ENCODE measurements around the gene FGF11. TPM values are rescaled to one million over a fixed set of nuclear protein-coding genes. Genes with fewer than 3 reads are reported as not detected.
A peak's percentile ranks its signal among the peaks of the same experiment; 100 is the strongest.

Gene FGF11
- total and polyA plus RNA-seq, 2 experiments from 2014 or later = 2.7 to 3.8 TPM

- H3K79me2 ChIP-seq = peaks cover 74% of the 10 kb centered on the region
- H3K9me3 ChIP-seq (ENCODE audit: low read depth) = no peaks in the 10 kb centered on the region
- H3K4me1 ChIP-seq (ENCODE audit: insufficient read depth) = peaks cover 46% of the 10 kb centered on the region
- peak overlapping the region; percentile 88 for H3K4me2 ChIP-seq
- peak overlapping the region; percentile 70 for H3K4me3 ChIP-seq
- H2AFZ ChIP-seq = no peak overlapping the region
- 41% methylated on average over 3 of the region's 3 CpGs for WGBS (ENCODE audit: low lambda C conversion rate, missing lambda C conversion rate)
- no peaks in the 10 kb centered on the region for H3K27me3 ChIP-seq
- TF ChIP-seq, protein P1, sequence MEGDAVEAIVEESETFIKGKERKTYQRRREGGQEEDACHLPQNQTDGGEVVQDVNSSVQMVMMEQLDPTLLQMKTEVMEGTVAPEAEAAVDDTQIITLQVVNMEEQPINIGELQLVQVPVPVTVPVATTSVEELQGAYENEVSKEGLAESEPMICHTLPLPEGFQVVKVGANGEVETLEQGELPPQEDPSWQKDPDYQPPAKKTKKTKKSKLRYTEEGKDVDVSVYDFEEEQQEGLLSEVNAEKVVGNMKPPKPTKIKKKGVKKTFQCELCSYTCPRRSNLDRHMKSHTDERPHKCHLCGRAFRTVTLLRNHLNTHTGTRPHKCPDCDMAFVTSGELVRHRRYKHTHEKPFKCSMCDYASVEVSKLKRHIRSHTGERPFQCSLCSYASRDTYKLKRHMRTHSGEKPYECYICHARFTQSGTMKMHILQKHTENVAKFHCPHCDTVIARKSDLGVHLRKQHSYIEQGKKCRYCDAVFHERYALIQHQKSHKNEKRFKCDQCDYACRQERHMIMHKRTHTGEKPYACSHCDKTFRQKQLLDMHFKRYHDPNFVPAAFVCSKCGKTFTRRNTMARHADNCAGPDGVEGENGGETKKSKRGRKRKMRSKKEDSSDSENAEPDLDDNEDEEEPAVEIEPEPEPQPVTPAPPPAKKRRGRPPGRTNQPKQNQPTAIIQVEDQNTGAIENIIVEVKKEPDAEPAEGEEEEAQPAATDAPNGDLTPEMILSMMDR (IDR thresholded peaks at IDR 0.05; ENCODE audit: poor library complexity) = no peak
- TF ChIP-seq EZH2phosphoT487 (IDR thresholded peaks at IDR 0.05; ENCODE audit: low read depth, severe bottlenecking, unreplicated experiment) (no peak), EZH2 (IDR thresholded peaks at IDR 0.05; ENCODE audit: borderline replicate concordance) (no peak)
- no peak for DNase-seq (ENCODE audit: low spot score)
- H3K27ac ChIP-seq = peak overlapping the region; percentile 1
- no peaks in the 10 kb centered on the region for H3K9me2 ChIP-seq (replicated peaks; ENCODE audit: insufficient read depth)
- peaks cover 64% of the 10 kb centered on the region for H4K20me1 ChIP-seq (ENCODE audit: insufficient read depth, poor library complexity, severe bottlenecking)
- H3K36me3 ChIP-seq (replicated peaks; ENCODE audit: insufficient read depth, low read depth) = no peaks in the 10 kb centered on the region
Observed at GRCh38 chr17:7486181-7486580, 46.9 kb downstream of the FGF11 start.

GRCh38 chr17:7490144-7490543 lies 50.8 kb downstream of the FGF11 start:
- Histone ChIP-seq H3K27ac (no peak overlapping the region), H3K4me3 (no peak overlapping the region), H3K36me3 (replicated peaks; ENCODE audit: insufficient read depth, low read depth) (no peaks in the 10 kb centered on the region), H3K79me2 (peaks cover 99% of the 10 kb centered on the region), H2AFZ (no peak overlapping the region), H3K4me2 (no peak overlapping the region), H3K9me3 (ENCODE audit: low read depth) (no peaks in the 10 kb centered on the region), H3K27me3 (no peaks in the 10 kb centered on the region), H4K20me1 (ENCODE audit: insufficient read depth, poor library complexity, severe bottlenecking) (peaks cover 100% of the 10 kb centered on the region), H3K9me2 (replicated peaks; ENCODE audit: insufficient read depth) (no peaks in the 10 kb centered on the region), H3K4me1 (ENCODE audit: insufficient read depth) (peaks cover 33% of the 10 kb centered on the region)
- DNase-seq (ENCODE audit: low spot score) = no peak
- TF ChIP-seq EZH2phosphoT487 (IDR thresholded peaks at IDR 0.05; ENCODE audit: low read depth, severe bottlenecking, unreplicated experiment) (no peak), EZH2 (IDR thresholded peaks at IDR 0.05; ENCODE audit: borderline replicate concordance) (no peak)
- TF ChIP-seq, protein P1 (IDR thresholded peaks at IDR 0.05; ENCODE audit: poor library complexity) = no peak
- WGBS (ENCODE audit: low lambda C conversion rate, missing lambda C conversion rate) = 77% methylated on average over 8 of the region's 8 CpGs

DNA sequence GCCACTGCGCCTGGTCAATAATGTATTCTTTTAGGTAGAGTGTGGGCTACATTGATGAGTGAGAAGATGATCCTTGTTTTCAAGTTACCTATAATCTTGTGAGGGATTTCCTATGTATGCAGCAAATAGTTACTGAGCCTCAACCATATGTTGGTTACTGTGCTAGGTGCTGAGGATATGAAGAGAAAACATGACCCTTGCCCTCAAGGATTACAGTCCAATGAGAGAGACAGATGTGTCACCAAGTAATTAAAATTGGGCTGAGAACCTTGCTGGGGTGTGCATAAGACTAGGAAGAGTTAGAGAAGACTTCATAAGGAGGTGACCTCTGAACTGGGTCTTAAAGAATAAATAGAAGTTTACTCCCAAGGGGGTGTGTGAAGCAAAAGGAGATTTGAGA lies 52.3 kb downstream of the FGF11 start:
- Histone ChIP-seq H3K27ac (peak overlapping the region; percentile 59), H3K9me2 (replicated peaks; ENCODE audit: insufficient read depth) (no peaks in the 10 kb centered on the region), H3K79me2 (peaks cover 99% of the 10 kb centered on the region), H3K4me1 (ENCODE audit: insufficient read depth) (peaks cover 27% of the 10 kb centered on the region), H2AFZ (no peak overlapping the region), H3K4me3 (no peak overlapping the region), H3K36me3 (replicated peaks; ENCODE audit: insufficient read depth, low read depth) (no peaks in the 10 kb centered on the region), H3K4me2 (peak overlapping the region; percentile 27), H4K20me1 (ENCODE audit: insufficient read depth, poor library complexity, severe bottlenecking) (peaks cover 99% of the 10 kb centered on the region), H3K9me3 (ENCODE audit: low read depth) (no peaks in the 10 kb centered on the region), H3K27me3 (no peaks in the 10 kb centered on the region)
- 100% methylated on average over 1 of the region's 1 CpG for WGBS (ENCODE audit: low lambda C conversion rate, missing lambda C conversion rate)
- DNase-seq (ENCODE audit: low spot score) = no peak
- TF ChIP-seq, protein P1 (IDR thresholded peaks at IDR 0.05; ENCODE audit: poor library complexity) = no peak
- no peak for TF ChIP-seq EZH2 (IDR thresholded peaks at IDR 0.05; ENCODE audit: borderline replicate concordance)
- no peak for TF ChIP-seq EZH2phosphoT487 (IDR thresholded peaks at IDR 0.05; ENCODE audit: low read depth, severe bottlenecking, unreplicated experiment)

DNA sequence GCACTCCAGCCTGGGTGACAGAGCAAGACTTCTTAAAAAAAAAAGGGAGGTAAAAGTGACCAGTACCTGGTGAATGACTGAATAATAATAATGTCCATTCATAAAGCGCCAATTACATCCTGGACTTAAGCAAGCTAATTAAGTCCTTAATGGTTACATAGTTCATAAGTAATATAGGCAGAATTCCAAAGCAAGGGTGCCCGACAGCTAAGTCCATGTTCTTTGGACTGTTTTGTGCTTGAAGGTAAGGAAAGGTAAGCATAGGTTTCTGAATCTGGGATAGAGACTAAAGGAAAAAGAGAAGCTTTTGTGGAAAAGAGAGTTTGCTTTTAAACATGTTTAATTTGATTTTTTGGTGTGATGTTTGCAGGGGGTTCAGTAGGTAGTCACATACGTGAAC lies 54.6 kb downstream of the FGF11 start:
- Histone ChIP-seq H3K4me1 (ENCODE audit: insufficient read depth) (peaks cover 14% of the 10 kb centered on the region), H3K36me3 (replicated peaks; ENCODE audit: insufficient read depth, low read depth) (no peaks in the 10 kb centered on the region), H3K9me3 (ENCODE audit: low read depth) (no peaks in the 10 kb centered on the region), H3K4me3 (no peak overlapping the region), H3K9me2 (replicated peaks; ENCODE audit: insufficient read depth) (no peaks in the 10 kb centered on the region), H3K27me3 (no peaks in the 10 kb centered on the region), H3K4me2 (no peak overlapping the region), H2AFZ (no peak overlapping the region), H3K27ac (no peak overlapping the region), H3K79me2 (peaks cover 82% of the 10 kb centered on the region), H4K20me1 (ENCODE audit: insufficient read depth, poor library complexity, severe bottlenecking) (peaks cover 76% of the 10 kb centered on the region)
- whole genome bisulfite sequencing (ENCODE audit: low lambda C conversion rate, missing lambda C conversion rate) = 95% methylated on average over 3 of the region's 3 CpGs
- no peak for DNase-seq (ENCODE audit: low spot score)
- TF ChIP-seq EZH2phosphoT487 (IDR thresholded peaks at IDR 0.05; ENCODE audit: low read depth, severe bottlenecking, unreplicated experiment) (no peak), EZH2 (IDR thresholded peaks at IDR 0.05; ENCODE audit: borderline replicate concordance) (no peak)
- TF ChIP-seq, protein P1 (IDR thresholded peaks at IDR 0.05; ENCODE audit: poor library complexity) = no peak
